Aorta (tissue), 5 donors: ENCODE data around the gene MAP3K4. TPM values are rescaled to one million over a fixed set of nuclear protein-coding genes. Genes with fewer than 3 reads are reported as not detected.
"Not testable (repeated sequence)": the region's sequence is repeated elsewhere in the genome, so short reads cannot be mapped to it uniquely, and the experiment has no call there.

ENCODE experiments used
- ATAC-seq: fragments of 200-7000 bp; cut with Tn5 transposase; one replicate; pipeline ENCODE4 v1.9.1; 2022; ENCODE audit warnings: moderate library complexity; ENCODE audit not compliant: low FRiP score
- DNase-seq, 2 donors: peaks; one replicate each; pipeline ENCODE4 v3.0.0-alpha.2; 2020
- H3K27ac ChIP-seq, 2 donors: one replicate each; pipeline ENCODE4 v1.5.1; 2013; ENCODE audit warnings: low read length in 2 of 2, mild to moderate bottlenecking in 2 of 2, moderate library complexity in 2 of 2, control low read depth in 1 of 2, inconsistent platforms in 1 of 2, low read depth in 1 of 2
- H3K27me3 ChIP-seq, 2 donors: one replicate each; pipeline ENCODE4 v1.6.1; 2013; ENCODE audit warnings: control low read depth in 1 of 2, low read length in 1 of 2, mild to moderate bottlenecking in 1 of 2, moderate library complexity in 1 of 2; ENCODE audit not compliant: insufficient read depth in 2 of 2, control insufficient read depth in 1 of 2
- H3K36me3 ChIP-seq, 2 donors: one replicate each; pipeline ENCODE4 v1.6.1; 2013; ENCODE audit warnings: control low read depth in 1 of 2, low read length in 1 of 2, mild to moderate bottlenecking in 1 of 2; ENCODE audit not compliant: insufficient read depth in 2 of 2, control insufficient read depth in 1 of 2
- H3K4me1 ChIP-seq, 2 donors: one replicate each; pipeline ENCODE4 v1.6.1; 2013; ENCODE audit warnings: low read length in 2 of 2, control low read depth in 1 of 2, mild to moderate bottlenecking in 1 of 2, moderate library complexity in 1 of 2; ENCODE audit not compliant: insufficient read depth in 2 of 2, control insufficient read depth in 1 of 2
- H3K4me3 ChIP-seq, 2 donors: one replicate each; pipeline ENCODE4 v1.5.1; 2013; ENCODE audit warnings: low read length in 2 of 2, control low read depth in 1 of 2, mild to moderate bottlenecking in 1 of 2
- H3K9me3 ChIP-seq: one replicate; pipeline ENCODE4 v1.6.1; 2013; ENCODE audit warnings: mild to moderate bottlenecking, low read length; ENCODE audit not compliant: control insufficient read depth
- WGBS, 2 donors: extraction: QIAGEN DNeasy Blood & Tissue Kit; methylation state at CpG; one replicate each; pipeline ENCODE4 v1.1.7; 2013; 5-methylcytosine and 5-hydroxymethylcytosine counted together
- intact Hi-C, 2 donors: fragments of 100-400 bp; cut with DNase I; formaldehyde crosslinking; loops; one replicate each; pipeline versions ENCODE4 v1.14.2 to v1.15.0; 2022
- polyA plus RNA-seq, 2 donors: library from polyadenylated mRNA; stranded (reverse); fragments of 200-250 nt; gene quantifications; one replicate each; pipeline ENCODE4 v1.2.3, GENCODE V29; 2013
- total RNA-seq, 2 donors: library from RNA; stranded (reverse); fragmentation: NEBNext Ultra II Directional; extraction: Animal tissue kit (Norgen Biotek cat#: 25700); gene quantifications; one replicate each; pipeline ENCODE4 v1.2.1, GENCODE V29; 2021
- donor health status: healthy with polysubstance abuse.
- donor health status: Bipolar disorder and iron deficiency.
- donor health status: DM: no; HTN: no; CAD: no.
- donor health status: DM: no; HTN: no; CAD: no.
- donor health status: DM: yes; HTN: yes; CAD: no.

MAP3K4 gene
- total and polyA plus RNA-seq, 4 donors: 5.3 to 63.7 (median 32.8) TPM

DNA sequence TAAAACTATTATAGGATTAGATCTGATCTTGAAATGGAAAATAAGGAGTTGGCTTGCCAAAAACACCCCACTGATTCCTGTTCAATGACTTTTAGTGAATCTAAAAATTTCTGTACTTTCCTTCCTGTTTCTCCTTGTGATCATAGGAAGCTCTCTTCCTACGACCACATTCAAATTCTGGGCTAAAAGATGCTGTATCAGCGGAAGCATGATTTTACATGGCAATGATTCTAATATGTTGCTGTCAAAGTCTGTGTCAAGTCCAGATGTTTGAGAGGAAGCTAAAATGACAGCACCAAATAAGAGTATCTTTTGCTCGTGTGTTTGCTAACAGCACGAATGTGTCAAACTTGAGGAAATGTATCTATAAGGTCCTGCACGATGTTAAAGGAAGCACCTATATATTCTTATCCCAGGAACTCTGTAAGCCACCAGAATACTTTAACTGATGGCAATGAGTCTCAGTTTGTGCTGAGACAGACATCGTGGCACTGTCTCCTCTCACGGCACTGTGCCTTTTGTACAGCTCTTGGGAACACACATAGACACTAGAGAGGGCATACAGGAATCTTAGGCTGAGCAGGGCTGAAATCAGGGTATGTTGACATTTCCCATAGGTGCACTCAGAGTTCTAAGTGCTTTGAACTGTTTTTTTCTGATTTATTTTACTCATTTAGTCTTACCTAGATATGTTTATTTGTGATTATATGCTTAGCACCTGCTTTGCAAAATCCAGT lies 24.9 kb upstream of the MAP3K4 start:
- Histone ChIP-seq H3K9me3 (no peaks in the 10 kb centered on the region), H3K4me3 (no peak overlapping the region), H3K27ac (no peak overlapping the region), H3K36me3 (no peaks in the 10 kb centered on the region), H3K27me3 (no peaks in the 10 kb centered on the region), H3K4me1 (no peaks in the 10 kb centered on the region)
- ATAC-seq (no peak), DNase-seq (no peak)
- 86 to 90% methylated on average over 7 of the region's 7 CpGs for WGBS, 2 donors
- intact Hi-C loops: no loop called here

DNA sequence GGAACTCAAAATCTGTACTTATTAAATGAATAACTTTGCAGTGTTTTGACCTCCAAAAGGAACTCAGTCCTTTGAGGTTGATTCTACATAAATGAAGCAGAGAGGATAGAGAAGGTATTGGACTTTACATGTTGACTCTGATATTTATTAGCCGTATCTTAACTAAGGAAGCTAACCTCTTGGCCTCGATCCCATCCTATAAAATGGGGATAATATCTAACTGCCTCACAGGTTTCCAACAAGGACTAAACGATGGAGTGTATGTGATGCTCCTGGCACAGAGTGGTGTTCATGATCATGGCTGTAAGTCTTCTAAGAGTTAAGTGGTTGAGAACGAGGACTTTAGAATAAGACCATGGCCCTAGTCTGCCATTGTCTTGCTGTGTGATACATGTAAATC lies 24.2 kb upstream of the MAP3K4 start:
- ATAC-seq (no peak), DNase-seq (no peak)
- Histone ChIP-seq H3K27ac (no peak overlapping the region), H3K4me1 (no peaks in the 10 kb centered on the region), H3K9me3 (no peaks in the 10 kb centered on the region), H3K27me3 (no peaks in the 10 kb centered on the region), H3K36me3 (no peaks in the 10 kb centered on the region), H3K4me3 (no peak overlapping the region)
- 85 to 89% methylated on average over 4 of the region's 4 CpGs for WGBS, 2 donors
- intact Hi-C loops: no loop called here

DNA sequence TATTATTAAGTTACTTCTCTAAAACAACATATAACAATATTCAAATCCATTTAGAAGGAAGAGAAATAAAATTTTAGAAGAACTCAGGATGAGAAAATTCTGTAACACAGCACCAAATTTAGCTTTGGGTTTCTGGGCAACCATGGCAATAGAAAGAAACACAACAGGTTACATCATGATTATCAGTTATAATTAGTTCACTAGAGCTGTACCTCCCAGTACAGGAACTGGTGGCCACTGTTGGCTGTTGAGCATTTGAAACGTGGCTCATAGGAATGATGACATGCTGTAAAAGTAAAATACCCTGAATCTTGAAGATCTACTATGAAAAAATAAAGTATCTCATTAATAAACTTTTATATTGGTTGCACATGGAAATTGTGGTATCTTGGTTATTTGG lies 23.7 kb upstream of the MAP3K4 start:
- no peak for DNase-seq
- Histone ChIP-seq H3K4me1 (no peaks in the 10 kb centered on the region), H3K9me3 (no peaks in the 10 kb centered on the region), H3K27ac (no peak overlapping the region), H3K27me3 (no peaks in the 10 kb centered on the region), H3K4me3 (no peak overlapping the region), H3K36me3 (no peaks in the 10 kb centered on the region)
- ATAC-seq: no peak
- 4% methylated on average over 1 of the region's 1 CpG for WGBS, 2 donors
- intact Hi-C loops: no loop called here

DNA sequence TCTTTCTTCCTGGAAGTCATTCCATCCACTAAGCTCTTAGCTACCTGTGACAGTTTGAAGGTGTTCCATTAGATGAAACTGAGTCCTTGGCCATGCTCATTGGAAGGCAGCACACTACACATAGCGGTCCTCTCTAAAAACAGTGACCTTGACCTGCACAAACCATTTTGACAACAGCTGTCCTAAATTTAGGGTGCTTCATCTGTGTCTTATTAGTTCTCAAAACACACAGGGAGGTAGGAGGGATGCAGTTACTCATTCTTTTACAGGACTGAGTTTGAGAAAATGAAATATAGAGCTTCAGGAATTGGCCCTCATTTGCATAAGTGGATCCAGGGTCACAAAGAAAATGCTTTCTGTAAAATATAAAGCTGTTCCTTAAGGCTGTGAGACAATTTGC lies 20.4 kb upstream of the MAP3K4 start:
- Histone ChIP-seq H3K36me3 (no peaks in the 10 kb centered on the region), H3K27me3 (no peaks in the 10 kb centered on the region), H3K4me1 (no peaks in the 10 kb centered on the region), H3K27ac (no peak overlapping the region), H3K9me3 (no peaks in the 10 kb centered on the region), H3K4me3 (no peak overlapping the region)
- 89 to 90% methylated on average over 1 of the region's 1 CpG for WGBS, 2 donors
- ATAC-seq (no peak), DNase-seq (no peak)
- intact Hi-C loops: no loop called here

DNA sequence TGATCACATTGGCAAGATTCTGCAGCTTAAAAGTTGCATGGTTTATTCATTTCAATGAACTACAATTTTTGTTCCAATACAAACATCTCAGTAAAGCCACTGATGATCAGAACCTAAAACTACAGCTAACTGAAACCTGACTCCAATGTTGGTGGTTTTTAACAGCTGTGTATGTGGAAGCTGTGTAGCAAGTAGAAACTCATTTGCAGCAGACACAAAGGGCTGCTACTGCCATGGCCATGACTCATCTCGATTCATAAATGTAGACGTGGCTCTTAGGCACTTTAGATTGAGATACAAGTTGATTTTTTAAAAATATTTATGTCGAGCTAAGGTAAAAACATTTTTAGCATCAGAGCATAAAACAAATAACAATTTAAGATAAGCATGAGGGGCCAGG lies 19.5 kb upstream of the MAP3K4 start:
- no peak overlapping the region for H3K27ac ChIP-seq

DNA sequence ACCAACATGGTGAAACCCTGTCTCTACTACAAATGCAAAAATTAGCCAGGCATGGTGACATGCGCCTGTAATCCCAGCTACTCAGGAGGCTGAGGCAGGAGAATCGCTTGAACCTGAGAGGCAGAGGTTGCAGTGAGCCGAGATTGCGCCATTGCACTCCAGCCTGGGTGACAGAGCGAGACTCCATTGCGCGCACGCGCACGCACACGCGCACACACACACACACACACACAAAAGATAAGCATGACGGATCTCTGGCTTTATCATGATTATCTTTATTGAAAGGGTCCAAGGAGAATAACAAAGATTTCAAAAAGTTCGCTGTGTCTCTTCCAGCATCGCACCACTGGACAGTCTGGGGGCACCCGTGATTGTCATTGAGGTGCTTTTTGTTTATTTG lies 19.0 kb upstream of the MAP3K4 start:
- ATAC-seq, H3K9me3 ChIP-seq, H3K27ac ChIP-seq, DNase-seq, H3K27me3 ChIP-seq, H3K4me1 ChIP-seq, H3K4me3 ChIP-seq, intact Hi-C loops, H3K36me3 ChIP-seq: not testable (repeated sequence)
- 91 to 97% methylated on average over 16 of the region's 16 CpGs for WGBS, 2 donors

More for the DNA sequence above, 19.5 kb upstream of the MAP3K4 start:
- no peaks in the 10 kb centered on the region for H3K27me3 ChIP-seq
- no peak overlapping the region for H3K4me3 ChIP-seq
- no peaks in the 10 kb centered on the region for H3K9me3 ChIP-seq
- ATAC-seq (no peak), DNase-seq (no peak)
- intact Hi-C loops: no loop called here
- H3K36me3 ChIP-seq: no peaks in the 10 kb centered on the region
- WGBS, 2 donors: 57 to 62% methylated on average over 3 of the region's 3 CpGs
- H3K4me1 ChIP-seq: no peaks in the 10 kb centered on the region

DNA sequence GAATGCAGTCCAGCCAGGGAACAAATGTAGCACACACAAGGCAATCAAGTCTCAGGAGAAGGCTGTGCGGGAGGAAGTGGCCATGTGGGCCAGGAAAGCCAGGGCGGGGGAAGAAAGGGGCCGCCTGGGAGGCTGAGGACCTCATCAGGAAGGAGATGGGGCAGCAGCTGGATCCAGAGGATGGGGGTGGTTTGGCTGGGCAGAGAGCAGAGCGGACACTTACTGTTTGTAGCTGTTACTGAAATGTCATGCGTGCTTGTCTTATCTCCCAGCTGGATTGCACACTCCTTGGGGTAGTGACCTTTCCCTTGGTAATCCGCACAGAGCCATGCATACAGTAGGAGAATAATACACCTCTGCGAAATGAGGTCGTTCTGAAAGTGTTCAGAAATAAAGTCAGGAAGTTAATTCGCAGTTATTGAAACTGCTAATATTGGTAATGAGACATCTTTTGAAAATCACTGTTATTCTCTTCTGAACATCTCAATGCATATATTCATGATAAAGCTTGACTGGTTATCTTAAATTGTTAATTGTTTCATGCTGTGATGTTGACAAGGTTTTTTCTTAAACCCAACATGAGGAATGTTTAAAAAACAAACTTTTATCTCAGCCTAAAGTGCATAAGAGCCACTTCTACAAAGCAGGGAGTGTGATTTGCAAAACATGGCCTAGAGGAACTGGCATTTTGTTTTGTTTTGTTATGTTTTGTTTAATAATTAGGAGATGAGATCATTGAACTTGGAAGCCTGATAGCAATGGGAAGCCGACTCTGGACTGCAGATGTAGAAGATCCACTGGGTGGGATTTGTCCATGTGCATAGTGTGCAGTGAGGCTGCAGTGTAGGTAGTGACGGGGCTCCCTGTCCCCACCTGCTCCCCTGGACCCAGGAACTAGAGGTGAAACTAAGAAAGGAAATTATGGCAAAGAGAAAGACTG lies 18.0 kb upstream of the MAP3K4 start:
- 76 to 79% methylated on average over 11 of the region's 11 CpGs for WGBS, 2 donors
- Histone ChIP-seq H3K9me3 (no peaks in the 10 kb centered on the region), H3K4me3 (no peak overlapping the region), H3K27ac (no peak overlapping the region), H3K4me1 (no peaks in the 10 kb centered on the region), H3K36me3 (no peaks in the 10 kb centered on the region), H3K27me3 (no peaks in the 10 kb centered on the region)
- DNase-seq (no peak), ATAC-seq (no peak)
- intact Hi-C loops: no loop called here

GRCh38 chr6:160974304-160974771 lies 17.2 kb upstream of the MAP3K4 start:
- H3K4me1 ChIP-seq: no peaks in the 10 kb centered on the region
- ATAC-seq: peak; percentile 84
- H3K27me3 ChIP-seq: no peaks in the 10 kb centered on the region
- no peak overlapping the region for H3K4me3 ChIP-seq
- no peaks in the 10 kb centered on the region for H3K36me3 ChIP-seq
- intact Hi-C loops: no loop called here
- no peaks in the 10 kb centered on the region for H3K9me3 ChIP-seq
- peak; percentile 52 to 86 for DNase-seq
- H3K27ac ChIP-seq: no peak overlapping the region
- 8 to 29% methylated on average over 9 of the region's 9 CpGs for WGBS, 2 donors
